GM10248 (cell line): Measurements from ENCODE around the gene DDTL.

Experiments used
- CTCF ChIA-PET: fragments of 300-600 bp; sonication (Branson Sonifier 250); formaldehyde crosslinking; extraction: SDS; loops from one replicate; lab custom pipeline; 2021; ENCODE audit warnings: antibody characterized with exemption; lab: Yijun Ruan, JAX
- POLR2A ChIA-PET: fragments of 350-650 bp; sonication (Branson Sonifier 250); formaldehyde crosslinking; extraction: SDS; loops from one replicate; lab custom pipeline; 2020; ENCODE audit warnings: antibody characterized with exemption; lab: Yijun Ruan, JAX
- DNase-seq: peaks from one replicate; pipeline ENCODE4 v3.0.0; 2012; ENCODE audit errors: extremely low spot score
- CTCF ChIP-seq: IDR thresholded peaks from 2 replicates; pipeline ENCODE4 v1.5.1; 2012; ENCODE audit warnings: mild to moderate bottlenecking, low read depth; ENCODE audit errors: extremely low read depth, missing control alignments, control extremely low read depth

Gene DDTL

GRCh38 chr22:24009227-24010017, 42.7 kb downstream of the DDTL start:
- no peak for TF ChIP-seq CTCF
- CTCF ChIA-PET = interaction anchor here (1.9 to 3.0 kb wide), 3 partner anchors 17 to 146 kb away, joined by 5 to 10 read pairs (median 7); no protein-coding TSS in a partner anchor
- no peak for DNase-seq
- POLR2A ChIA-PET = no interaction called here

GRCh38 chr22:24010018-24010391, 43.3 kb downstream of the DDTL start:
- TF ChIP-seq CTCF = no peak
- CTCF ChIA-PET = interaction anchor here (1.3 to 3.0 kb wide), 5 partner anchors 10 to 145 kb away, joined by 3 to 10 read pairs (median 5); no protein-coding TSS in a partner anchor
- no peak for DNase-seq
- POLR2A ChIA-PET = no interaction called here

- no peak for TF ChIP-seq CTCF
- POLR2A ChIA-PET = no interaction called here
- CTCF ChIA-PET = interaction anchor here (1.0 to 1.6 kb wide), 2 partner anchors 11 to 37 kb away, joined by 3 to 4 read pairs; no protein-coding TSS in a partner anchor
- DNase-seq = no peak
Observed at GRCh38 chr22:24011735-24012068, 45.0 kb downstream of the DDTL start.

- DNase-seq = no peak
- POLR2A ChIA-PET = no interaction called here
- no peak for TF ChIP-seq CTCF
- CTCF ChIA-PET = no interaction called here
Observed at GRCh38 chr22:24016156-24016555, 49.5 kb downstream of the DDTL start.

- POLR2A ChIA-PET = no interaction called here
- no peak for DNase-seq
- CTCF ChIA-PET = no interaction called here
- no peak for TF ChIP-seq CTCF
Observed at GRCh38 chr22:24021304-24021703, 54.6 kb downstream of the DDTL start.
